HG02970 (cell line): Measurements from ENCODE around the gene GABBR2.
"Not testable (repeated sequence)": the region's sequence is repeated elsewhere in the genome, so short reads cannot be mapped to it uniquely, and the experiment has no call there.

Experiments
- ATAC-seq: cut with Tn5 transposase; IDR thresholded peaks from one replicate; pipeline ENCODE4 v1.9.1; 2021; ENCODE audit warnings: mild to moderate bottlenecking, moderate library complexity, moderate number of reproducible peaks; ENCODE audit not compliant: unreplicated experiment, low FRiP score

The GABBR2 gene

GRCh38 chr9:98602839-98603500 lies 105.8 kb downstream of the GABBR2 start:
- ATAC-seq = no peak

GRCh38 chr9:98600631-98601030 lies 108.1 kb downstream of the GABBR2 start:
- no peak for ATAC-seq

GRCh38 chr9:98599566-98600216 lies 109.0 kb downstream of the GABBR2 start:
- no peak for ATAC-seq

- ATAC-seq = no peak
Measured at GRCh38 chr9:98598861-98599260, 109.9 kb downstream of the GABBR2 start.

- no peak for ATAC-seq
Measured at GRCh38 chr9:98597236-98597771, 111.4 kb downstream of the GABBR2 start.

- ATAC-seq = no peak
Measured at GRCh38 chr9:98596486-98596885, 112.2 kb downstream of the GABBR2 start.

- no peak for ATAC-seq
Measured at GRCh38 chr9:98594546-98595160, 114.1 kb downstream of the GABBR2 start.

- ATAC-seq = no peak
Measured at GRCh38 chr9:98593354-98594253, 115.1 kb downstream of the GABBR2 start.

GRCh38 chr9:98591696-98592095 lies 117.0 kb downstream of the GABBR2 start:
- ATAC-seq = no peak

- no peak for ATAC-seq
Measured at GRCh38 chr9:98590101-98590500, 118.6 kb downstream of the GABBR2 start.

- ATAC-seq = no peak
Measured at GRCh38 chr9:98589102-98589501, 119.6 kb downstream of the GABBR2 start.

- ATAC-seq = not testable (repeated sequence)
Measured at GRCh38 chr9:98584853-98585438, 123.8 kb downstream of the GABBR2 start.

- ATAC-seq = no peak
Measured at GRCh38 chr9:98584059-98584458, 124.7 kb downstream of the GABBR2 start.

- ATAC-seq = no peak
Measured at GRCh38 chr9:98583417-98583816, 125.3 kb downstream of the GABBR2 start.

GRCh38 chr9:98580956-98581355 lies 127.8 kb downstream of the GABBR2 start:
- no peak for ATAC-seq

- no peak for ATAC-seq
Measured at GRCh38 chr9:98579700-98580099, 129.0 kb downstream of the GABBR2 start.

- ATAC-seq = no peak
Measured at GRCh38 chr9:98577446-98577845, 131.3 kb downstream of the GABBR2 start.

- ATAC-seq = no peak
Measured at GRCh38 chr9:98576859-98577258, 131.9 kb downstream of the GABBR2 start.

- ATAC-seq = no peak
Measured at GRCh38 chr9:98576354-98576753, 132.4 kb downstream of the GABBR2 start.
